Measurements from ENCODE around the gene ARID4B.

The ARID4B gene

GRCh38 chr1:235275836-235276235 is 52.1 kb downstream of the ARID4B start:
- H3K4me3 ChIP-seq (ENCODE audit: insufficient read depth, low read length, poor library complexity, severe bottlenecking): no peak overlapping the region
- no peaks in the 10 kb centered on the region for H3K36me3 ChIP-seq (ENCODE audit: low read length)
- H4K20me1 ChIP-seq (ENCODE audit: low read depth, low read length): peaks cover 12% of the 10 kb centered on the region
- H3K9ac ChIP-seq (ENCODE audit: low read length): no peak overlapping the region
- H3K27me3 ChIP-seq (ENCODE audit: low read length): no peaks in the 10 kb centered on the region
- H3F3A ChIP-seq (ENCODE audit: insufficient read depth): peaks cover 23% of the 10 kb centered on the region
- H3K27ac ChIP-seq (ENCODE audit: low read depth, low read length): peak overlapping the region; percentile 11; the same call in 1 of the 2 replicates
- H3K79me2 ChIP-seq (ENCODE audit: insufficient read depth, low read length): peaks cover 95% of the 10 kb centered on the region
- H2AFZ ChIP-seq (ENCODE audit: low read depth, low read length, severe bottlenecking): no peak overlapping the region
- H3K9me3 ChIP-seq (ENCODE audit: insufficient read depth, low read length): no peaks in the 10 kb centered on the region
- H3K9me2 ChIP-seq (replicated peaks; ENCODE audit: insufficient read depth, low read length): no peaks in the 10 kb centered on the region
- TF ChIP-seq EZH2phosphoT487 (conservative IDR thresholded peaks at IDR 0.05; ENCODE audit: low read length) (no peak), CTCF (IDR thresholded peaks at IDR 0.05; ENCODE audit: insufficient read depth, low read length, poor library complexity, severe bottlenecking) (no peak)
- H3K4me2 ChIP-seq (ENCODE audit: low read depth, low read length, poor library complexity, severe bottlenecking): peak overlapping the region; percentile 18

DNA sequence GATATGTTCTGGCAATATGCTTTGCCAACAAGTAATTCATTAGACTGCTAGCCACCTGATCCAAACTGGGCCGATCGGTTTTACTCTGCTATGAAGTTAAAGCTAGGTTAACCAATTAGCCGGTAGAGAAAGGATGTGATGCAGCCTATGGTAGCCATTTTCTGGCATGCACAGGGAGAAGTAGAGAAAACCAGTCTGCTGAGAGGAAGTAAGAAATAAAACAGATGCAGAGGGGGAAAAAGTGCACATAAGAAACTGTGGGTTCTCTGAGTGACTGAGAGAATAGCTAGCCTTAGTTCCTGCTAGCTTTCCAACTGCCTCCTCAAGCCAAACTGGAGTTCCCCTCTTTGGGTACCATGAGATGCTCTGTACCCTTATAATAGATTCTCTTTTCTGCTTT is 52.8 kb downstream of the ARID4B start:
- no peak overlapping the region for H3K9ac ChIP-seq (ENCODE audit: low read length)
- H4K20me1 ChIP-seq (ENCODE audit: low read depth, low read length): peaks cover 8% of the 10 kb centered on the region
- no peaks in the 10 kb centered on the region for H3K9me2 ChIP-seq (replicated peaks; ENCODE audit: insufficient read depth, low read length)
- peaks cover 23% of the 10 kb centered on the region for H3F3A ChIP-seq (ENCODE audit: insufficient read depth)
- no peak overlapping the region for H3K4me3 ChIP-seq (ENCODE audit: insufficient read depth, low read length, poor library complexity, severe bottlenecking)
- no peak overlapping the region for H2AFZ ChIP-seq (ENCODE audit: low read depth, low read length, severe bottlenecking)
- no peaks in the 10 kb centered on the region for H3K9me3 ChIP-seq (ENCODE audit: insufficient read depth, low read length)
- H3K79me2 ChIP-seq (ENCODE audit: insufficient read depth, low read length): peaks cover 95% of the 10 kb centered on the region
- H3K27me3 ChIP-seq (ENCODE audit: low read length): no peaks in the 10 kb centered on the region
- no peak for TF ChIP-seq EZH2phosphoT487 (conservative IDR thresholded peaks at IDR 0.05; ENCODE audit: low read length)
- no peak for TF ChIP-seq CTCF (IDR thresholded peaks at IDR 0.05; ENCODE audit: insufficient read depth, low read length, poor library complexity, severe bottlenecking)
- H3K27ac ChIP-seq (ENCODE audit: low read depth, low read length): peak overlapping the region; percentile 11; the same call in 1 of the 2 replicates
- peak overlapping the region; percentile 18 for H3K4me2 ChIP-seq (ENCODE audit: low read depth, low read length, poor library complexity, severe bottlenecking)
- H3K36me3 ChIP-seq (ENCODE audit: low read length): no peaks in the 10 kb centered on the region

DNA sequence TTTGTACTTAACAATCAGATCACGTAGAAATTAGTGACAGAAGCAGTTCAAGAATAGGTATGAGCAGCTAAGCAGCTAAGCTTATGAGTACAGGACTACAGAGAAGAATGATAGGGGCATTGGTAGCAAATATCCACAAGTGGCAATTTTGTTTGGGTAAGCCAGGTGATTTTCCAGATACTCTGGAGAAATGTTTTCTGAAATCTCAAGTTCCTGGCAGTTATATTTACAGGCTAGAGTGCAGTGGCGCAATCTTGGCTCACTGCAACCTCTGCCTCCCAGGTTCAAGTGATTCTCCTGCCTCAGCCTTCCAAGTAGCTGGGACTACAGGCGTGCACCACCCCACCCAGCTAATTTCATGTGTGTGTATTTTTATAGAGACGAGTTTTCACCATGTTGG is 55.1 kb downstream of the ARID4B start:
- H3K9ac ChIP-seq (ENCODE audit: low read length): no peak overlapping the region
- TF ChIP-seq EZH2phosphoT487 (conservative IDR thresholded peaks at IDR 0.05; ENCODE audit: low read length) (no peak), CTCF (IDR thresholded peaks at IDR 0.05; ENCODE audit: insufficient read depth, low read length, poor library complexity, severe bottlenecking) (no peak)
- peaks cover 23% of the 10 kb centered on the region for H3F3A ChIP-seq (ENCODE audit: insufficient read depth)
- H4K20me1 ChIP-seq (ENCODE audit: low read depth, low read length): peaks cover 8% of the 10 kb centered on the region
- no peak overlapping the region for H2AFZ ChIP-seq (ENCODE audit: low read depth, low read length, severe bottlenecking)
- no peak overlapping the region for H3K4me3 ChIP-seq (ENCODE audit: insufficient read depth, low read length, poor library complexity, severe bottlenecking)
- no peaks in the 10 kb centered on the region for H3K9me2 ChIP-seq (replicated peaks; ENCODE audit: insufficient read depth, low read length)
- no peaks in the 10 kb centered on the region for H3K27me3 ChIP-seq (ENCODE audit: low read length)
- H3K79me2 ChIP-seq (ENCODE audit: insufficient read depth, low read length): peaks cover 95% of the 10 kb centered on the region
- H3K4me2 ChIP-seq (ENCODE audit: low read depth, low read length, poor library complexity, severe bottlenecking): no peak overlapping the region
- no peaks in the 10 kb centered on the region for H3K9me3 ChIP-seq (ENCODE audit: insufficient read depth, low read length)
- H3K36me3 ChIP-seq (ENCODE audit: low read length): no peaks in the 10 kb centered on the region
- no peak overlapping the region for H3K27ac ChIP-seq (ENCODE audit: low read depth, low read length)
